ENCODE measurements around the gene PPP4R1. TPM values are rescaled to one million over a fixed set of nuclear protein-coding genes. Genes with fewer than 3 reads are reported as not detected.

Gene PPP4R1
- total RNA-seq, 1 donor from 2014 or later: 132 TPM

DNA sequence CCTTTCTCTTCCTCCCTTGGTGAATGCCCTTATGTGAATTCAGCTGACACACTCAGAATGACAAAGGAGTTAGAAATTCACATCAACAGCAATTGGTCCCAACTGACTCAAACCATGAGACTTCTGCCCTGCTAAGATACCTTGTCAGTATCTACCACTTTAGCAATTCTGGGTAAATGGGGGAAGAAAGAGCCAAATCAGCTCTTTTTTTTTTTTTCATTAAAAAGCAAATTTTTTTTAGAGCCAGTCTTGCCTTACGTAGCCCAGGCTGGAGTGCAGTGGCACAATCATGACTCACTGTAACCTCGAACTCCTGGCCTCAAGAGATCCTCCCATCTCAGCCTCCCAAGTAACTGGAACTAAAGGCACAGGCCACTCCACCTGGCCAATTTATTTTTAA, 1.7 kb upstream of the PPP4R1 start:
- no peaks in the 10 kb centered on the region for H3K9me3 Mint-ChIP-seq (ENCODE audit: unreplicated experiment)
- H3K27me3 ChIP-seq (ENCODE audit: insufficient read depth, low read length): no peaks in the 10 kb centered on the region
- H2AFZ ChIP-seq (ENCODE audit: low read depth, low read length): no peak overlapping the region
- H3K4me1 Mint-ChIP-seq (ENCODE audit: low read depth, unreplicated experiment): peaks cover 33% of the 10 kb centered on the region
- H3K79me2 ChIP-seq (ENCODE audit: insufficient read depth, low read length): peaks cover 40% of the 10 kb centered on the region
- no peak overlapping the region for H3K4me3 ChIP-seq (ENCODE audit: insufficient read depth, low read depth, low read length)
- peaks cover 4% of the 10 kb centered on the region for H3K36me3 Mint-ChIP-seq (ENCODE audit: low read depth, unreplicated experiment)
- no peaks in the 10 kb centered on the region for H3K9me3 ChIP-seq (ENCODE audit: insufficient read depth, low read depth, low read length)
- peaks cover 5% of the 10 kb centered on the region for H3K36me3 ChIP-seq (ENCODE audit: insufficient read depth, low read length)
- TF ChIP-seq, protein P1, sequence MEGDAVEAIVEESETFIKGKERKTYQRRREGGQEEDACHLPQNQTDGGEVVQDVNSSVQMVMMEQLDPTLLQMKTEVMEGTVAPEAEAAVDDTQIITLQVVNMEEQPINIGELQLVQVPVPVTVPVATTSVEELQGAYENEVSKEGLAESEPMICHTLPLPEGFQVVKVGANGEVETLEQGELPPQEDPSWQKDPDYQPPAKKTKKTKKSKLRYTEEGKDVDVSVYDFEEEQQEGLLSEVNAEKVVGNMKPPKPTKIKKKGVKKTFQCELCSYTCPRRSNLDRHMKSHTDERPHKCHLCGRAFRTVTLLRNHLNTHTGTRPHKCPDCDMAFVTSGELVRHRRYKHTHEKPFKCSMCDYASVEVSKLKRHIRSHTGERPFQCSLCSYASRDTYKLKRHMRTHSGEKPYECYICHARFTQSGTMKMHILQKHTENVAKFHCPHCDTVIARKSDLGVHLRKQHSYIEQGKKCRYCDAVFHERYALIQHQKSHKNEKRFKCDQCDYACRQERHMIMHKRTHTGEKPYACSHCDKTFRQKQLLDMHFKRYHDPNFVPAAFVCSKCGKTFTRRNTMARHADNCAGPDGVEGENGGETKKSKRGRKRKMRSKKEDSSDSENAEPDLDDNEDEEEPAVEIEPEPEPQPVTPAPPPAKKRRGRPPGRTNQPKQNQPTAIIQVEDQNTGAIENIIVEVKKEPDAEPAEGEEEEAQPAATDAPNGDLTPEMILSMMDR (IDR thresholded peaks at IDR 0.05; ENCODE audit: insufficient read depth, low read depth, low read length): no peak
- TF ChIP-seq EZH2 (IDR thresholded peaks at IDR 0.05; ENCODE audit: insufficient read depth, low read length): no peak
- H4K20me1 ChIP-seq (ENCODE audit: insufficient read depth, low read length): peaks cover 24% of the 10 kb centered on the region
- no peaks in the 10 kb centered on the region for H3K27me3 Mint-ChIP-seq (ENCODE audit: low read depth, unreplicated experiment)
- no peak overlapping the region for H3K27ac ChIP-seq (ENCODE audit: low read depth, low read length)
- peak overlapping the region; percentile 69 for H3K27ac Mint-ChIP-seq (ENCODE audit: unreplicated experiment)
- no peak overlapping the region for H3K4me2 ChIP-seq (ENCODE audit: low read length)
- peak overlapping the region; percentile 83 for H3K4me3 Mint-ChIP-seq (ENCODE audit: unreplicated experiment)
- peaks cover 34% of the 10 kb centered on the region for H3K4me1 ChIP-seq (ENCODE audit: insufficient read depth, low read length)
- DNase-seq (ENCODE audit: low read depth) (peak; percentile 45), FAIRE-seq (no peak)
- H3K9ac ChIP-seq (ENCODE audit: low read length): no peak overlapping the region

DNA sequence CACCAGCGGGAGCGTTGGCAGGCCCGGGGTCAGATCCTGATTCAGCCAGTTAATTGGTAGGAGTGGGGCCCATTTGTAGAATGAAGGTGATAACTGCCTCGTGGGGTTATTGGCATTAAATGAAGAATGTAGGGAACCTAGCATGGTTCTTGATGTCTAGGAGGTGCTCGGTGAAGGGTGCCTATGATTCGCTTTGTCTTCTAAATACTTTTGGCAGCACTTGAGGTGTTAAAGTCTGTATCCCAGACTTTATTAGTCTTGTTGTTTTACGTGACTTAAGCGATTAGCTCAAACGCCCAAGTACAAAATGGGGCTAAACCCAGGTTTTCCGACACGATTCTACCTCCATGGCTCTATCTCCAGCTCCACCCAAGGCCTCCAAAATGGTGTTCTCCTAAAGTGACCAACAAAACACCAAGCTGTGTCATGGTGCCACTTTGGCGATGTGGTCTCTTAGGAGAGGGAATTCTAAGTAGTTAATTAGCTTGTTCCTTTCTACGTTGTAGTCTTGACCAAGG, 980 bp upstream of the PPP4R1 start:
- peak overlapping the region; percentile 56 for H3K4me3 ChIP-seq (ENCODE audit: insufficient read depth, low read depth, low read length)
- no peak for FAIRE-seq
- peaks cover 34% of the 10 kb centered on the region for H3K4me1 ChIP-seq (ENCODE audit: insufficient read depth, low read length)
- H3K9me3 ChIP-seq (ENCODE audit: insufficient read depth, low read depth, low read length): no peaks in the 10 kb centered on the region
- H3K9ac ChIP-seq (ENCODE audit: low read length): peak overlapping the region; percentile 79
- H3K27ac Mint-ChIP-seq (ENCODE audit: unreplicated experiment): peak overlapping the region; percentile 87
- H4K20me1 ChIP-seq (ENCODE audit: insufficient read depth, low read length): peaks cover 29% of the 10 kb centered on the region
- no peaks in the 10 kb centered on the region for H3K27me3 Mint-ChIP-seq (ENCODE audit: low read depth, unreplicated experiment)
- TF ChIP-seq EZH2 (IDR thresholded peaks at IDR 0.05; ENCODE audit: insufficient read depth, low read length): no peak
- TF ChIP-seq, protein P1 (IDR thresholded peaks at IDR 0.05; ENCODE audit: insufficient read depth, low read depth, low read length): no peak
- no peaks in the 10 kb centered on the region for H3K9me3 Mint-ChIP-seq (ENCODE audit: unreplicated experiment)
- peaks cover 47% of the 10 kb centered on the region for H3K79me2 ChIP-seq (ENCODE audit: insufficient read depth, low read length)
- DNase-seq (ENCODE audit: low read depth): no peak
- peak overlapping the region; percentile 74 for H2AFZ ChIP-seq (ENCODE audit: low read depth, low read length)
- peak overlapping the region; percentile 83 for H3K4me3 Mint-ChIP-seq (ENCODE audit: unreplicated experiment)
- H3K4me1 Mint-ChIP-seq (ENCODE audit: low read depth, unreplicated experiment): peaks cover 36% of the 10 kb centered on the region
- H3K27me3 ChIP-seq (ENCODE audit: insufficient read depth, low read length): no peaks in the 10 kb centered on the region
- peaks cover 6% of the 10 kb centered on the region for H3K36me3 ChIP-seq (ENCODE audit: insufficient read depth, low read length)
- H3K4me2 ChIP-seq (ENCODE audit: low read length): peak overlapping the region; percentile 85
- peak overlapping the region; percentile 79 for H3K27ac ChIP-seq (ENCODE audit: low read depth, low read length)
- H3K36me3 Mint-ChIP-seq (ENCODE audit: low read depth, unreplicated experiment): peaks cover 7% of the 10 kb centered on the region

Measured in astrocyte (in vitro differentiated cells and primary cell).